ENCODE results near the gene INTS15. TPM values are rescaled to one million over a fixed set of nuclear protein-coding genes. Genes with fewer than 3 reads are reported as not detected.

Gene INTS15
- total RNA-seq, 2 donors from 2014 or later, result 34.4 to 38.0 TPM

DNA sequence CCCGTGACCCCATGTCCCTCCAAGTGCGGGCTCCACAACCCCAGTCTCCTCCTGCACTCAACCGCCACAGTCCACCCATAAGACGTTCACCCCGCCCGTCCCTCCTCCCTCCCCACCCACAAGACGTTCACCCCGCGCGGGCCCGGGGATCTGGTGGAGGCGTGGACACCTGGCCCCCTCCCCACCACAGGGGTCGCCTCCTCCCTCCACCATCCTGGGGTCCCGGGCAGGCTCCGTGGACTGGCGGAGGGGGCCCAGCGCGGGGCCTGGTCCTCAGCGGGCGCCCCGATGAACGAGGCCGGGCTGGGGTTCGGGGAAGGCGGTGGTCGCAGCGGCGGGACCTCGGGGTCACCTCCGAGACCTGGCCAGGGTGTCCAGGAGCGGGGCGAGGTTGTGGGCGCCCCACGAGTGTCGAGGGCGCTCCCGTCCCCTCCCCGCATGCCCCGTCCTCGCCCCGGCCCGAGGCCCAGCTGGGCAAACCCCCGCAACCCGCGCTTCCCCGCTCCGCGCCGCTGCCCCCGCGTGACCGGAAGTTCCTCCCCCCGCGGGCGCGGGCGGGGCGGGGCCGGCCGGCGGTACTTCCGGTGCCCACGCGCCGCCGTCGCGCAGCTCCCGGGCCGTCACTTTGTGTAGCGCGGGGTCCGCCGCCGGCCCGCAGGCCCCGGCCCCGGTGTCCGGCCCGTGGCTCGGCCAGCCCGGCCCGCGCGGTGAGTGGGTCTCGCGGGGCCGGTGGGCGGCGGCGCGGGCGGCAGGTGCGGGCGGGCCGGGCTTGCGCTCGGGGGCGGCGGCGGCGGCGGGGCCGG lies 47.1 kb downstream of the INTS15 start, which contains the start of gene ZNF316:
Gene ZNF316 (plus strand): TSS at position 578 of the 803 bp plus-strand sequence. CDS start 5,092 bp downstream, outside the sequence.
- no peaks in the 10 kb centered on the region for H3K4me1 ChIP-seq (ENCODE audit: control insufficient read depth, insufficient read depth, low read length)
- H3K27me3 ChIP-seq (ENCODE audit: control insufficient read depth, insufficient read depth, low read length, poor library complexity, severe bottlenecking), result no peaks in the 10 kb centered on the region
- peaks cover 26% of the 10 kb centered on the region for H3K36me3 Mint-ChIP-seq (ENCODE audit: low read depth)
- peak within 1 kb of the TSS; percentile 71 for H3K4me3 Mint-ChIP-seq
- H3K9me3 Mint-ChIP-seq, result no peaks in the 10 kb centered on the region
- no peaks in the 10 kb centered on the region for H3K9me3 ChIP-seq (ENCODE audit: control insufficient read depth, low read length)
- TF ChIP-seq, protein P1, sequence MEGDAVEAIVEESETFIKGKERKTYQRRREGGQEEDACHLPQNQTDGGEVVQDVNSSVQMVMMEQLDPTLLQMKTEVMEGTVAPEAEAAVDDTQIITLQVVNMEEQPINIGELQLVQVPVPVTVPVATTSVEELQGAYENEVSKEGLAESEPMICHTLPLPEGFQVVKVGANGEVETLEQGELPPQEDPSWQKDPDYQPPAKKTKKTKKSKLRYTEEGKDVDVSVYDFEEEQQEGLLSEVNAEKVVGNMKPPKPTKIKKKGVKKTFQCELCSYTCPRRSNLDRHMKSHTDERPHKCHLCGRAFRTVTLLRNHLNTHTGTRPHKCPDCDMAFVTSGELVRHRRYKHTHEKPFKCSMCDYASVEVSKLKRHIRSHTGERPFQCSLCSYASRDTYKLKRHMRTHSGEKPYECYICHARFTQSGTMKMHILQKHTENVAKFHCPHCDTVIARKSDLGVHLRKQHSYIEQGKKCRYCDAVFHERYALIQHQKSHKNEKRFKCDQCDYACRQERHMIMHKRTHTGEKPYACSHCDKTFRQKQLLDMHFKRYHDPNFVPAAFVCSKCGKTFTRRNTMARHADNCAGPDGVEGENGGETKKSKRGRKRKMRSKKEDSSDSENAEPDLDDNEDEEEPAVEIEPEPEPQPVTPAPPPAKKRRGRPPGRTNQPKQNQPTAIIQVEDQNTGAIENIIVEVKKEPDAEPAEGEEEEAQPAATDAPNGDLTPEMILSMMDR (conservative IDR thresholded peaks at IDR 0.05), result no peak
- peak within 1 kb of the TSS; percentile 79 for H3K4me3 ChIP-seq (ENCODE audit: low read length)
- H3K36me3 ChIP-seq (ENCODE audit: control insufficient read depth, insufficient read depth, low read length), result no peaks in the 10 kb centered on the region
- no peak within 1 kb of the TSS for H3K27ac ChIP-seq (ENCODE audit: low read depth, low read length)
- peaks cover 18% of the 10 kb centered on the region for H3K4me1 Mint-ChIP-seq
- WGBS, 2 experiments (ENCODE audit: insufficient coverage in 1 of 2, insufficient read length in 1 of 2), result 4 to 6% methylated on average over 20 to 104 of the region's 104 CpGs
- DNase-seq, result no peak
- peak within 1 kb of the TSS; percentile 55 for H3K27ac Mint-ChIP-seq
- no peaks in the 10 kb centered on the region for H3K27me3 Mint-ChIP-seq (ENCODE audit: insufficient read depth)
- no peak within 1 kb of the TSS for H3K9ac ChIP-seq (ENCODE audit: extremely low read depth, low read length, poor library complexity, severe bottlenecking)

DNA sequence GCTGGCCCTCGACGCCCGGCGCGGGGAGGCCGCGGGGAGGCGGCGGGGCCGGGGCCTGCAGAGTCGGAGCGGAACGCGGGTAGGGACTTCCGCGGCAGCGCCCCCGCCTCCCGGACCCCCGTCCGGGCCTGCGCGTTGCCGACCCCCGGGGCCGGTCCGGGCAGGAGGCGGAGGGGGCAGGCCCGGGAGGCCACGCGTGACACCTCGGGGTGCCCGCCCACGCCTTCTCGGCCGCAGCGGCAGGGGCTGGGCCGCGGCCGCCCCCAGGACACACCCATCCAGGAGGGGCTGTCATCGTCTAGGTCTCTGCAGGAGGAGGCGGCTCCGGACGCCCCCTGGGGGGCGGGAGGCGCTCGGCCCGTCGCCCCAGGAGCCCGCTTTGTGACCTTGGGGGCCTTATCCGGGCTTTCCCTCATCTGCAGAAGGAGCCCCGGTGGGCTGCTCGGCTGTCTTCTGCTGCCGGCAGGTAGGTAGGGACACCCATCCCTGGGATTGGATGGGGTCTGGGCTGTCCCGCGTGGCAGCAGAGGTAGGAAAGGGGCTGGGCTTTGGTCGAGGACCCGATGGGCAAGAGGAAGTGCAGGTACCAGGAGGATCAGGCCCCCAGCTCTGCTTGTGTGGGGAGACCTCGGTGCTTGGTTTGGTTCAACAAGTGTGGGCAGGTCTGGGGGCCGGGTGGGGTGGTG lies 47.9 kb downstream of the INTS15 start:
- Histone ChIP-seq H3K9ac (ENCODE audit: extremely low read depth, low read length, poor library complexity, severe bottlenecking) (no peak overlapping the region), H3K27me3 (ENCODE audit: control insufficient read depth, insufficient read depth, low read length, poor library complexity, severe bottlenecking) (no peaks in the 10 kb centered on the region), H3K36me3 (ENCODE audit: control insufficient read depth, insufficient read depth, low read length) (no peaks in the 10 kb centered on the region), H3K9me3 (ENCODE audit: control insufficient read depth, low read length) (no peaks in the 10 kb centered on the region), H3K27ac (ENCODE audit: low read depth, low read length) (no peak overlapping the region), H3K4me1 (ENCODE audit: control insufficient read depth, insufficient read depth, low read length) (no peaks in the 10 kb centered on the region), H3K4me3 (ENCODE audit: low read length) (peak overlapping the region; percentile 79)
- Mint-ChIP-seq H3K27ac (no peak overlapping the region), H3K27me3 (ENCODE audit: insufficient read depth) (no peaks in the 10 kb centered on the region), H3K36me3 (ENCODE audit: low read depth) (peaks cover 26% of the 10 kb centered on the region), H3K4me1 (peaks cover 18% of the 10 kb centered on the region), H3K9me3 (no peaks in the 10 kb centered on the region), H3K4me3 (peak overlapping the region; percentile 65)
- TF ChIP-seq, protein P1 (conservative IDR thresholded peaks at IDR 0.05), result peak; percentile 64
- peak; percentile 78 for DNase-seq
- WGBS, 2 experiments (ENCODE audit: insufficient coverage in 1 of 2, insufficient read length in 1 of 2), result 6 to 12% methylated on average over 12 to 60 of the region's 60 CpGs

DNA sequence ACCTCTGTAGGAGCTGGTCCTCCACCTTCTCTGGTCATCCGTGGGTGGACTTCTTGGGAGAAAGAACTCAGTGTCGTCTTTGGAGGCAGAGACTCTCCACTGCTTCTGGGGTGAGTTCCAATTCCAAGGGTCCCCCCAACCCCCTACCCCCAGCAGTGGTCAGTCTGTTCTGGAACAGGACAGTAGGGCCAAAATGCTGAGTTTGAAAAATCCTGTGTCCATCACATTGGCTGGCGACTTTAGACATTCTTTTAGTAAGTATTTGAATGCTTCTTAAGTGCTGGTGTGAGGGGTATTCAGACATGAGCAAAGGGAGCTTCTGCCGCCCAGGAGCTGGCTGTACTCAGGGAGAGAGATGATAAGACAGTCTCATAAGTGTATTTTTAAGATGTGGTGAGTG lies 49.2 kb downstream of the INTS15 start:
- H3K9me3 Mint-ChIP-seq, result no peaks in the 10 kb centered on the region
- Histone ChIP-seq H3K9me3 (ENCODE audit: control insufficient read depth, low read length) (no peaks in the 10 kb centered on the region), H3K4me1 (ENCODE audit: control insufficient read depth, insufficient read depth, low read length) (no peaks in the 10 kb centered on the region), H3K27ac (ENCODE audit: low read depth, low read length) (no peak overlapping the region), H3K36me3 (ENCODE audit: control insufficient read depth, insufficient read depth, low read length) (no peaks in the 10 kb centered on the region), H3K27me3 (ENCODE audit: control insufficient read depth, insufficient read depth, low read length, poor library complexity, severe bottlenecking) (no peaks in the 10 kb centered on the region), H3K9ac (ENCODE audit: extremely low read depth, low read length, poor library complexity, severe bottlenecking) (no peak overlapping the region), H3K4me3 (ENCODE audit: low read length) (no peak overlapping the region)
- no peak for DNase-seq
- TF ChIP-seq, protein P1 (conservative IDR thresholded peaks at IDR 0.05), result no peak
- 93 to 97% methylated on average over 3 to 4 of the region's 4 CpGs for WGBS, 2 experiments (ENCODE audit: insufficient coverage in 1 of 2, insufficient read length in 1 of 2)
- H3K4me1 Mint-ChIP-seq, result peaks cover 18% of the 10 kb centered on the region
- H3K27me3 Mint-ChIP-seq (ENCODE audit: insufficient read depth), result no peaks in the 10 kb centered on the region
- H3K27ac Mint-ChIP-seq, result peak overlapping the region; percentile 72
- peaks cover 32% of the 10 kb centered on the region for H3K36me3 Mint-ChIP-seq (ENCODE audit: low read depth)
- H3K4me3 Mint-ChIP-seq, result peak overlapping the region; percentile 65
